HG03097 (cell line): Measurements from ENCODE around the gene INPP5A.
"Not testable (repeated sequence)": the region's sequence is repeated elsewhere in the genome, so short reads cannot be mapped to it uniquely, and the experiment has no call there.

Source experiments
- ATAC-seq: cut with Tn5 transposase; IDR thresholded peaks from one replicate; pipeline ENCODE4 v1.9.1; 2021; ENCODE audit not compliant: unreplicated experiment, low FRiP score

The INPP5A gene

GRCh38 chr10:132787495-132788179 lies 250.1 kb downstream of the INPP5A start:
- ATAC-seq, result no peak

DNA sequence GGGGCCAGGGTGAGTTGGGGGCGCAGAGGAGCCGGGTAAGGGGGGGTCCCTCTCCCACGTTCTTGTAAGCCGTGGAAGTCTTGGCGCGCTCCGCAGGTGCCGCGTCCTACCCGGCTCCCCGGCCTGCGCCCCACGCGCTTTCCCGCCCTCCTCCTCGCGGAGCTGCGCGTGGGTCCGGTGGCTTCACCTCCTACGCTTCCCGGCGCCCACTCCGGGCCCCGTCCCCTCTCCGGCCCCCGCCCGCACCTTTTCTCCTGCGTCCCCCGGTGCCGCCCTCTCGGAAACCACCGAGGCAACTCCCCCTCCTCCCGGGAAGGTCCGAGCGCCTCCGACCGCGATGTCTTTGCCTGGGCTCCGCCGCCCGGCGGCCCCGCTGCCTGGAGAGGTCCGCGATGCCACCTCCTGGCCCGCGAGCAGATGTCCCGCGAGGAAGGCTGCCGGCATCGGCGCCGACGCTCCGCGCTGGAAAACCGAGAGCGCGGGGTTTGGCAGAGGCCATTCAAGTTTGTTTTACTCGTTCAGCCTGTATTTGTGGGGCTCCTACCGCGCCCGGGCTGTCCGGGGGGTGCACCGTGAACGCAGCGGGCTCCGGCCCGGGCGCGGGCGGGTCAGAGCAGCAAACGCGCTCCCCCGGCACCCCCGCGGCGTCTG lies 250.7 kb downstream of the INPP5A start:
- ATAC-seq, result no peak

DNA sequence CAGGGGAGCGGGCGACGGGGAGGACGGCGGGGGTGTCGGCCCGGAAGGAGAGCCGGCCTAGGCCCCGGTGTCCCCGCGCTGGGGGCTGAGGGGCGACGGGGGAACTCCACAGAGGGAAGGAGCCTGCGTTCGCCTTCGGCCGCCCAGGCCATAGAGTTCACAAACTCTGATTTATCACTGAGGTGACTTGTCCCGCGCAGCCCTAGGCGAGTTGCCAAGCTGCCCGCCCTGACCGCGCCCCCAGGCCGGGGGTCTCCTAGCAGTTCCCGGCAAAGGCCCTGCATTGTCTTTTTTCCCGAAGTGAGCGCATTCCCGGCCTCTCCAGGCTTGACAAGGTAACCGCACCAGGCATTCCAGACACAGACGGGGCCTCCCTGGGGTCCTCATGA lies 251.2 kb downstream of the INPP5A start:
- ATAC-seq, result no peak

DNA sequence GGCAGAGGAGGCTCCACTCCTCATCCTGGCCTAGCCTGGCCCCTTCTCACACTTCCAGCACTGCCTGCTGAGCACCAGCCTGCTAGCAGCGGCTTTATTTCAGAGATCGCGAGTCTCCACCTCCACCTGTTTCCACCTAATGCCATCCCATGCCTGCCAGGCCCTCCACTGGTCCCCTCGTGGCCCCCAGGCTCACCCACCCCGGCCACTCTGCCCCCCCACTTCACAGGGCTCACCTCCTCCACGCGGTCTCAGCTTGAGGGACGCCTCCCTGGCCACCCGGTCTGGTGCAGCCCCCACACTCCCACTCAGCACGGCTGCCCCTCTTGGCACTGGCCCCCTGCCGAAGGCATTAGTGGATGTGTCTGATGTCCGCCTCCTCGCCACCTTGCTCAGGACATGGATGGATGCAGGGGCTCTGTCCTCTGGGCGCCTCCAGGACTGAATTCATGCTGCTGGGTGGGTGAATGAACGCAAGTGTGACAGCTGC lies 252.1 kb downstream of the INPP5A start:
- ATAC-seq, result no peak

DNA sequence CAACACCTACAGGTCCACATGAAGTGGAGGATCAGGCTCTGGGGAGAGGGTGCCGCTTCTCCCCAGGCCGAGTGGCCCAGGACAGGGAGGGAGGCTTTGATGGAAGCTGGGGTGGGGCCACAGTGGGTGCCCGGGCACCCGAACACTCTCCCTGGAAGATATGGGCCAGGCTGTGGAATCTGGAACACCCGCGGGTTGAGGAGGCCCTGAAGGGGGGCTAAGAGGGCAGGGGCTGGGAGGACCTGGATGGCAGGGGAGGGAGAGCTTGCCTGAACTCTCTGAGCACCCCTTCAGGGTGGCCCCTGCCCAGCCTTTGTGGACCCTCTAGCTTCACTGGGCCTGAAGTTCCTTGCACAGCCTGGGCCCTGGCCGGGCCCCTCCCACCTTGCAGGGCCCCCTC lies 252.9 kb downstream of the INPP5A start:
- no peak for ATAC-seq

DNA sequence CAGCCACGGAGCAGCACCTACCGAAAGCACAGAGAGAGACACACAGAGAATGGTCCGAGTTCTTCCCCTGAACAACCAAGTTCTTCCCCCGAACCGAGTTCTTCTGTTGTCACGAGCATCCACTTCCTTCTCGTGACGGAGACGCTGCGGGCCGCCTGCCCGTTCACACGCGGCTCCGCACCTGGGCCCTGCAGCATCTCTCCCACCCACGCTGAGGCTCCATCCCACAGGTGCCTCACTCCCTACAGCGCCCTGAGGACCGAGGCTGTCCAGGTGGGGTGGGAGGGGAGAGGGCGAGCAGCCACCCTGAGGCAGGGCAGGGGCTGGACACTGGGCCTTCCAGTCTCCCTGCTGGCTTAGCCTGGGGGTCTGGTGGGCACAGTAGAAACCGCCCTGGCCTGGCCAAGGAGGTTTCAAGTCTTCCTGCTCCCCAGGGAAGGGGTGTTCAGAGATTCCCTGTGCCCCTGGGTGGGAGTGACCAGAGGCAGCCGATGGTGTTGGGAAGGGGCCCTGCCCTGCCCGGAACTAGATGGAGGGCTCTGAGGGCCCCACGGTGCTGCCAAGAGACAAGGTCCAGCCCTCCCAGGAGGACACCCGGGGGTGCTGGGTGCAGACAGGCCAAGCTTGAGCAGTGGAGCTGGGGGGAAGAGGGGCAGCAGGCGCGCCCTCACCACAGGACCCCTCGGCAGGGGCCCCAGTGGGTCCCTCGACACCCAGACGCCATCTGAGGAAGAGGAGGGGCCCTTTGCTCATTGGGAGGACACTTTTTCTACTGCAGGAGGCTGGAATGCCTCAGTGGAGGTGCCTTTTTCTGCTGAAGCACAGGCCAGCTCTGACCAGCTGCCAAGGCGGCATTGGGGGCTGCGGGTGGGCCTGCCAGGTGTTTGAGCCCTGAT lies 253.6 kb downstream of the INPP5A start:
- no peak for ATAC-seq

DNA sequence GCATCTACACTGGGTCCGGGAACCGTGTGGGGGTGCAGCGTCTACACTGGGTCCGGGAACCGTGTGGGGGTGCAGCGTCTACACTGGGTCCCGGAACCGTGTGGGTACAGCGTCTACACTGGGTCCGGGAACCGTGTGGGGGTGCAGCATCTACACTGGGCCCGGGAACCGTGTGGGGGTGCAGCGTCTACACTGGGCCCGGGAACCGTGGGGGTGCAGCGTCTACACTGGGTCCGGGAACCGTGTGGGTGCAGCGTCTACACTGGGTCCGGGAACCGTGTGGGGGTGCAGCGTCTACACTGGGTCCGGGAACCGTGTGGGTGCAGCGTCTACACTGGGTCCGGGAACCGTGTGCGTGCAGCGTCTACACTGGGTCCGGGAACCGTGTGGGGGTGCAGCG lies 254.5 kb downstream of the INPP5A start:
- not testable (repeated sequence) for ATAC-seq

DNA sequence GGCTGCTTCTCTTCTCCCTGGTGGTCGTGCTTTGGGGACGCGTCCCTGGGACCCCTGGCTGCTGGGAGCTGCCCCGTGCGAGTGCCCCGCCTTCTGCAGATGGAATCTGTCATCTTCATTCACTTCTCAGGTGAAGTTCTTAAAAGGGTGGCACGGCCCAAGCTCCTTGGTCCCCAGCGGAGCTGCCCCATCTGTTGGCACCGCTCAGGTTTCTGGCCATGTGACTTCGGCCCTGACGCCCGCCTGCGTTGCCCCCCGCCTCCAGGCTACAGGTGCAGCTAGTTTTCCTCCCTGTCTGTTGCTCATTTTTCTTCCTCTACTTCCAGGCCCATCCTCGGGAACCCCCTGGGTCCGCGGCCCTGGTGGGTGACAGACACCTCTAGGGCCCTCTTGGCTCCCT lies 255.2 kb downstream of the INPP5A start:
- no peak for ATAC-seq

DNA sequence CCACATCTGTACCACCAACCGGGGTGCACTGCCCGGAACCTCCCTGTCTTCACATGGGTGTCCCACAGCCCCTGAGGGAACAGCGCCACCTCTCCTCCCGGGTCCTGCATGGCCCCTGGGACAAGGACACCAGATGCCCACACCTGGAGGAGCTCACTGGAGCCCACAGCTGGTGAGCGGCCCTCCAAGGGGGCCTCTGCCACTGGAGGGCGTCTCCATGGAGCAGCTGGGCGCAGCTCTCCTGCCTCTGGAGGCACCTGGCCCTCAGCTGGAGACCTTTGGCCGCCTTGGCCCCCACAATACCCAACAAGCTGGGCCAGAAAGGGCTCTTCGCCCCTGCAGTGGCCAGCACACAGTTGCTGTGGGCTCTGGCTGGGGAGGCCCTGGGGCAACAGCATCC lies 255.6 kb downstream of the INPP5A start:
- ATAC-seq, result no peak

GRCh38 chr10:132793871-132794849 lies 256.6 kb downstream of the INPP5A start:
- ATAC-seq, result no peak

DNA sequence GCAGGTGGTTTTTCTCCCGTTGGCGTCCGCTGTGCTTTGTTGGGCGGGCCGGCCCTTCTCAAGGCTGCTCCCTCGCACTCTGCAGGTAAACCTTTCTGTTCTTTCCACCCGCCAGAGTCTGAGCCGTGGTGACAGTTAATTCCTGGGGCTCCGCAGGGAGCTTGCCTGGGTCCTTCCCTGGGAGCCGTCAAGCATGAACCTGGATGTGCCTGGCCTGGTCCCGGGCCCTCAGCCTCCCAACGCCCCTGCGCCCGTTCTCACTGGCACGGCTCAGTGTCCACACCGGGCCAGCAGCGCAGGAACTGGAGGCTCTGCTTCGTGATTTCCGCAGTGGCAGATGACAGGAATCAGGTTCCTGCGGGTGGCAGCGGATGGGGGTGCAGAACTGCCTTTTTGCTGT lies 259.3 kb downstream of the INPP5A start:
- ATAC-seq, result no peak

DNA sequence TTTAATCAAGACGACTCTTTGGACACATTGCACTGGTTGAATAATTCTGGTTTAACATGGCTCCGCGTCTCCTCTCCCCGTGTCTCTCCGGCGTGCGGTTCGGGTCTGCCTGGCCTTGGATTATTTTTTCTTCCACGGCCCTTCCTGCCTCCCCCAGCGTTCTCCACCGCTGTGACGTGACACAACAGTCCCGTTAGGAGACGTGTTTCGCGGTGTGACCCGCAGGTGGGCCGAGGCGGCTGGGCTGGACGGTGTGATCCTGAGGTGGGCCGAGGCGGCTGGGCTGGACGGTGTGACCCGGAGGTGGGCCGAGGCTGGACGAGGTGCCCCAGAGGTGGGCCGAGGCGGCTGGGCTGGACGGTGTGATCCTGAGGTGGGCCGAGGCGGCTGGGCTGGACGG lies 260.4 kb downstream of the INPP5A start:
- not testable (repeated sequence) for ATAC-seq

DNA sequence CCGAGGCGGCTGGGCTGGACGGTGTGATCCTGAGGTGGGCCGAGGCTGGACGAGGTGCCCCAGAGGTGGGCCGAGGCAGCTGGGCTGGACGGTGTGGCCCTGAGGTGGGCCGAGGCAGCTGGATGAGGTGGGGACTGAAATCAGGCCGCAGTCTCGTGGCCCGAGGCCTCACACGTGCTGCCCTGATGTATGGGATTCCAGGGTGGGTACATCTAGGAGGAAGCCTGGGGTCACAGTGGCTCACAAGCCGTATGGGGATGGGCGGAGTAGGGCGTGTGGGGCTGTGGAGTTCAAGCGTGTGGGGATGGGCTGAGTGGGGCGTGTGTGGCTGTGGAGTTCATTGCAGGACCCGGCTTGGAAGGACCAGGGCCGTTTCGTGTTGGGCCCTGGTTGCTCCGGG lies 260.8 kb downstream of the INPP5A start:
- ATAC-seq, result no peak

- no peak for ATAC-seq
These were observed 261.3 kb downstream of the INPP5A start for GRCh38 chr10:132798876-132799275.

DNA sequence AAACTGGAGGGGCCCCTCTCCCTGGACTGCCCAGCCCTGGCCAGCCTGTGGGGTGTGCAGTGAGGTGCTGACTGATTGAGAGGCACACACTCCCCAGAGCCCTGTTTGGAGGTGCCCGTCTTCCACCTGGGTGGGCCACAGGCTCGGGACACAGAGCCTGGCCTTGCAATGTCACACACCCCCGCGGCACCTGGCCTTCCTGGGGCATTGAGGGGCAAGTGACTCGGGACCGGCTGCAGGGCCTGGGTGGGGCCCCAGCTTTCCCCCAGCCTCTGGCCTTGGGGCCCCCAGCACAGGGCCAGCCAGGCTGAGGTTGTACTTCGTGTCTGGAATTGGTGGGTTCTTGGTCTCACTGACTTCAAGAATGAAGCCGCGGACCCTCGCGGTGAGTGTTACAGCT lies 262.3 kb downstream of the INPP5A start:
- ATAC-seq, result no peak

GRCh38 chr10:132802048-132802447 lies 264.5 kb downstream of the INPP5A start:
- ATAC-seq, result no peak

DNA sequence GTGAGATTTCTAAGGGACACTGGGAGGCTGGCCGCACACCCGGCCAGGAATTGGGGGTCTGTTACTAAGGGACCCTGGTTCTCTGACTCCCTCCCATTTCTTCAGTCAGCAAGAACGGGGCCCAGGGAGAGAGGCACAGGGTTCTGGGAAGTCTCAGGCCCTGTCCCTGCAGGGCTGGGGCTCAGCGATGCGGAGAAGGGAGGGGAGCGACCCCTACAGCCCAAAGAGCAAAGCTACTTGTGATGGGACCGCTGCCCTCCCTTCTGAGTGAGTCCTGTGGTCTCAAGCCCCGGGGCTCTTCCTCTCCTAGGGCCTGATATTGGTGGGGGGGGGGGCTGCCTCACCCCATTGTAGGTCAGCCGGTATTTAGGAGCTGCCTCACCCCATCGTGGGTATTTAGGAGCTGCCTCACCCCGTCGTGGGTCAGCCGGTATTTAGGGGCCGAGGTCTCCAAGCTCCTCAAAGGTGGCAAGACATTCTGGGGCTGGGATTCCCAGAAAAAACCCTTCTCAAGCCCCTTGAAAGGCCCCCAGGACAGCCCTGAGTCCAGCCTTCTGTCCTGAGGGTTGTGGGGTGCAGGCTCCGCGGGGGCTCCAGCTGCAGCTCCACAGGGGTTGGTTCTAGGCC lies 265.2 kb downstream of the INPP5A start:
- no peak for ATAC-seq

DNA sequence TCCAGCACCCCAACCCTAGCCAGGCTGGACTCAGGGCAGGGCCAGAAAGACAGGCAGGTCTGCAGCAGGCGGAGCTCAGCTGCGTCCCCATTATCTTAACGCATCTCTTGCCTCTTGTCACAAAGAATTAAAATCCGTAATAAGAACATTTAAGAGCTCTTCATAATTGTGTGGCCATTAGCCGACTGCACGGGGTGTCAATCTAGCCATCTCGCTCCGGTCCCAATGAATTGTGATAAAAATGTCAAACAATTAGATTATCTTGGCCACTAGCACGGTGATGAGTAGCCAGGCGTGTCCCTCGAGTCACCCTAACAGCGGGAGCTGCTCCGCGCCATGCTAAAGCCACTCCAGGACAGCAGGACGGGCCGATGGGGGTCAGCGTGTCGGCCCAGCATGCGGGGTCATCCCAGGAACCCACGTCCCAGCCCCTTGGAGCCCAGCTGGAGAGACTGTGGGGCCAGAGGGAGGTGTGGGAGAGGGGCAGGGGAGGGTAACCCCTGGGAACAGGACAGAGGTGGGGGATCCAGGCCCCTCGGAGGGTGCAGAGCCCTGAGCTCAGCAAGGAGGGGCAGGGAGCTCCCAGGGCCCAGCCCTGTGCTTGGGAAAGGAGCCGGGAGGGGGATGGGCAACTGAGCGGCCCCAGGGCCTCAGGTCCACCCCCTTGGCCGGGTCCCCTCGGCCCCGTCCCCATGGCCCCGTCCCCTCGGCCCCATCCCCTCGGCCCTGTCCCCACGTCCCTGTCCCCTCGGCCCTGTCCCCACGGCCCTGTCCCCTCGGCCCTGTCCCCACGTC lies 266.0 kb downstream of the INPP5A start:
- ATAC-seq, result no peak

GRCh38 chr10:132804287-132804686 lies 266.7 kb downstream of the INPP5A start:
- no peak for ATAC-seq
